Osteocyte (in vitro differentiated cells): ENCODE data around the gene ZNF512B. TPM values are rescaled to one million over a fixed set of nuclear protein-coding genes. Genes with fewer than 3 reads are reported as not detected.

Source experiments
- DNase-seq: peaks from one replicate; pipeline ENCODE4 v3.0.0; 2021; ENCODE audit warnings: mixed read lengths; ENCODE audit not compliant: unreplicated experiment; ENCODE audit errors: extremely low spot score
- H3K27ac Mint-ChIP-seq: one replicate; pipeline ENCODE4 v1.8.0; 2021; ENCODE audit warnings: mild to moderate bottlenecking, mixed read lengths; ENCODE audit not compliant: unreplicated experiment
- H3K27me3 Mint-ChIP-seq: one replicate; pipeline ENCODE4 v1.8.0; 2021; ENCODE audit warnings: mixed read lengths; ENCODE audit not compliant: unreplicated experiment
- H3K36me3 Mint-ChIP-seq: one replicate; pipeline ENCODE4 v1.8.0; 2021; ENCODE audit warnings: mixed read lengths; ENCODE audit not compliant: unreplicated experiment
- H3K4me1 Mint-ChIP-seq: one replicate; pipeline ENCODE4 v1.8.0; 2021; ENCODE audit warnings: mixed read lengths; ENCODE audit not compliant: unreplicated experiment
- H3K4me3 Mint-ChIP-seq: one replicate; pipeline ENCODE4 v1.8.0; 2021; ENCODE audit warnings: mild to moderate bottlenecking, moderate library complexity, mixed read lengths; ENCODE audit not compliant: unreplicated experiment
- H3K9me3 Mint-ChIP-seq: one replicate; pipeline ENCODE4 v1.8.0; 2021; ENCODE audit warnings: mixed read lengths; ENCODE audit not compliant: unreplicated experiment
- total RNA-seq: library from RNA; stranded (reverse); gene quantifications from 2 replicates; pipeline ENCODE4 v1.2.1, GENCODE V29; 2021
- TF ChIP-seq, protein P1 (sequence below): fragments of 200-600 bp; sonication (generic); IDR thresholded peaks from 2 replicates; pipeline ENCODE4 v1.5.0; 2021; ENCODE audit warnings: antibody characterized with exemption, mild to moderate bottlenecking, moderate library complexity

Gene ZNF512B
- total RNA-seq, 1 donor from 2014 or later, result 40.9 TPM

DNA sequence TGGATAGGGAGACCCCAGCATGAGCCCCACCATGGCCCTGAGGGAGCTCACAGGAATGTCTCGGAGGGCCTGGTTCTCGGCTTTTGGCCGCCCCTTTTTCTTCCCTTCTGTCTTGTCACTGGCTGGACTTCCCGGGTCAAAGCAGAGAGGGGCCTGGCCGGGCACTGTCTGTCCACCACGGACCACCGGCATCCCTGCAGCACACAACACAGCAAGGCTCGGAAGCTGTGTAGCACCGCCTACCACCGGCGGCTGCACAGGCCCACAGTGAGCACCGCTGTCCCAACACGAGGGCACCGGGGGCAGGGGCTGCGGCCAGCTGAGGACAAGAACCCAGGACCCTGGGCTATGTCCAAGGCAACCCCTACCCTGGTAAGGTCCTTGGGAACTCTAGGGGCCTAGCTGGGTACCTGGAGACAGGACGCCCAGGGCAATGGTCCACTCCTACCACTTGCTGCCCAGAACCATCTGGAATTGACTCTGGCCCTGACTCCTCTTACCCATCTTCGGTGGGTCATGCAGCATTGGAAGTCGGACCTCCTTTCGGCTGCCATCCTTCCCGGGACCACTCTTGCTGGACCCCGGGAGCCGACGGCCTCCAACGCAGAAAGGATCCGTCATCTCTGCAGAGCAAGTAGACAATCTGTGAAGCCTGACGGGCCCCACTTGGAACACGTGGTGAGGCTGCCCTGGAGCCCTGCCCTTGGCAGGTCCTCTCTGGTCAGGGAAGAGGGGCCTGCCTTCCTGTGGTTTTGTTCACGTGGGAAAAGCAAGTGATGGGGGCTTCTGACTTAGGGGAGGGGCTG lies 2.2 kb downstream of the ZNF512B start:
- Mint-ChIP-seq H3K9me3 (no peaks in the 10 kb centered on the region), H3K36me3 (peaks cover 2% of the 10 kb centered on the region), H3K27me3 (no peaks in the 10 kb centered on the region), H3K4me1 (peaks cover 8% of the 10 kb centered on the region), H3K27ac (no peak overlapping the region), H3K4me3 (peak overlapping the region; percentile 78)
- no peak for DNase-seq
- TF ChIP-seq, protein P1, sequence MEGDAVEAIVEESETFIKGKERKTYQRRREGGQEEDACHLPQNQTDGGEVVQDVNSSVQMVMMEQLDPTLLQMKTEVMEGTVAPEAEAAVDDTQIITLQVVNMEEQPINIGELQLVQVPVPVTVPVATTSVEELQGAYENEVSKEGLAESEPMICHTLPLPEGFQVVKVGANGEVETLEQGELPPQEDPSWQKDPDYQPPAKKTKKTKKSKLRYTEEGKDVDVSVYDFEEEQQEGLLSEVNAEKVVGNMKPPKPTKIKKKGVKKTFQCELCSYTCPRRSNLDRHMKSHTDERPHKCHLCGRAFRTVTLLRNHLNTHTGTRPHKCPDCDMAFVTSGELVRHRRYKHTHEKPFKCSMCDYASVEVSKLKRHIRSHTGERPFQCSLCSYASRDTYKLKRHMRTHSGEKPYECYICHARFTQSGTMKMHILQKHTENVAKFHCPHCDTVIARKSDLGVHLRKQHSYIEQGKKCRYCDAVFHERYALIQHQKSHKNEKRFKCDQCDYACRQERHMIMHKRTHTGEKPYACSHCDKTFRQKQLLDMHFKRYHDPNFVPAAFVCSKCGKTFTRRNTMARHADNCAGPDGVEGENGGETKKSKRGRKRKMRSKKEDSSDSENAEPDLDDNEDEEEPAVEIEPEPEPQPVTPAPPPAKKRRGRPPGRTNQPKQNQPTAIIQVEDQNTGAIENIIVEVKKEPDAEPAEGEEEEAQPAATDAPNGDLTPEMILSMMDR, result no peak

DNA sequence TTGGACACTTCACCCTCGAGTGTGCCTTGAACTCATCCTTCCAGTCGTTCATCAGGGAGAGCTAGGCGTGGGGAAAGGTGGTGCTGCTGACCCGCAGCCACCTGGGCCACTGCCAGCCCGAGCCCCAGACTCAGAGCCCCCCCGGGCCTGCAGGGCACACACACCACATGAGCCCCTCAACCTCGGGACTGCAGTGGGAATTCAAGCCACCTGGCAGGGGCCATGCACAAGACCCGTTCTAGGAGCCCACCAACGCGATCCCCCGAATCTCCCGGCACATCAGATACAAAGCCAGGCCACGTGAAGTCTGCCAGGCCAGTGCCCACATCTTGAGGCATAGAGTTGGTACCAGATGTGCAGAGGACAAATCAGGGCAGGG lies 2.8 kb downstream of the ZNF512B start:
- no peak for DNase-seq
- TF ChIP-seq, protein P1, result no peak
- H3K9me3 Mint-ChIP-seq, result no peaks in the 10 kb centered on the region
- H3K4me3 Mint-ChIP-seq, result no peak overlapping the region
- H3K27ac Mint-ChIP-seq, result no peak overlapping the region
- H3K4me1 Mint-ChIP-seq, result peaks cover 8% of the 10 kb centered on the region
- H3K27me3 Mint-ChIP-seq, result no peaks in the 10 kb centered on the region
- peaks cover 2% of the 10 kb centered on the region for H3K36me3 Mint-ChIP-seq

DNA sequence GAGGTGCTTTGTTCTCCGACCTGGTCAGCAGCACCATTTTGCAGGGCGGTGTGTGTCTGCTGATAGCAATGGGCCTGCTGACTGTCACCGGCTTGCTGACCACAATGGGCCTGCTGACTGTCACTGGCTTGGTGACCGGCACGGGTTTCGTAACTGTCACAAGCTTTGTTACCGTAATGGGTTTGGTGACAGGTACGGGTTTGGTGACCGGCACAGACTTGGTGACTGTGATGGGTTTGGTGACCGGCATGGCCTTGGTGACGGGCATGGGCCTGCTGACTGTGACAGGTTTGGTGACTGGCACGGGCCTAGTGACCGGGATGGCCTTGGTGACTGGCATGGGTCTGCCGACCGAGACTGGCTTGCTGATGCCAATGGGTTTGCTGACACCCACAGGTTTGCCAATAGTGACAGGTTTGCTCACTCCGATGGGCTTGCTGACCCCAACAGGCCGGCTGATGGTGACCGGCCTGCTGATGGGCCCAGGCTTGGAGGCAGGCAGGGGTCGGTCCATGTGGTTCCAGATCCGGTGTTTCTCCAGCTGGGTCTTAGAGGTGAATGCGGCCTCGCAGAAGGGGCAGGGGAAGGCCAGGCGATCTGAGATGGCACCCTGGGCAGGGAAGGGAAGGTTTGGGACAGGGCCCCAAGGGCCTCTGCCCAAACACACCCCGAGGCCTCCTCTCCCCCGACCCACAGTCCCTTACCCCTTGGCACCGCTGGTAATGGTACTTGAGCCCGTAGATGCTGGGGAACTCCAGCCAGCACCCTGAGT lies 3.4 kb downstream of the ZNF512B start:
- no peak for DNase-seq
- H3K36me3 Mint-ChIP-seq, result peaks cover 7% of the 10 kb centered on the region
- H3K27ac Mint-ChIP-seq, result no peak overlapping the region
- H3K4me1 Mint-ChIP-seq, result peaks cover 8% of the 10 kb centered on the region
- TF ChIP-seq, protein P1, result no peak
- H3K27me3 Mint-ChIP-seq, result no peaks in the 10 kb centered on the region
- no peak overlapping the region for H3K4me3 Mint-ChIP-seq
- no peaks in the 10 kb centered on the region for H3K9me3 Mint-ChIP-seq

DNA sequence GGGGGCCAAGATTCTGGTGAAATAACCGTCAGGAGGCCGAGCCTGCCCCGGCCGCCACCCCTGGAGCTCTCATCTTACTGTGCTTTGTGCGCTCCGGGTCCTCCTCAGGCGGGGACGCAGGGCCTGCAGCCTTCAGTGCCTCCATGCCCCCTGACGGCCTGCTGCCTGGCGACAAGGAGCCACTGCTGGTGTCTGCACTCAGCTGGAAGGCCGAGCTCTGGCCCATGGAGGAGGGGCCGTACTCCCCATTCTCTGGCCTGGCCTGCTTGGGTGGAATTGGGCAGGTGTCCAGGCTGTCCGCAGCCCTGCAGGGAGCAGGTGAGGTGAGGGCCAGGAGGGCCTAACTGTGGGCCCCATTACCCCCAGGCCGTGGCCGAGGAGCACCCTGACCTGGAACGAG lies 5.3 kb downstream of the ZNF512B start:
- Mint-ChIP-seq H3K27ac (no peak overlapping the region), H3K9me3 (no peaks in the 10 kb centered on the region), H3K4me3 (no peak overlapping the region), H3K36me3 (peaks cover 12% of the 10 kb centered on the region), H3K4me1 (peaks cover 8% of the 10 kb centered on the region), H3K27me3 (no peaks in the 10 kb centered on the region)
- TF ChIP-seq, protein P1, result no peak
- no peak for DNase-seq

DNA sequence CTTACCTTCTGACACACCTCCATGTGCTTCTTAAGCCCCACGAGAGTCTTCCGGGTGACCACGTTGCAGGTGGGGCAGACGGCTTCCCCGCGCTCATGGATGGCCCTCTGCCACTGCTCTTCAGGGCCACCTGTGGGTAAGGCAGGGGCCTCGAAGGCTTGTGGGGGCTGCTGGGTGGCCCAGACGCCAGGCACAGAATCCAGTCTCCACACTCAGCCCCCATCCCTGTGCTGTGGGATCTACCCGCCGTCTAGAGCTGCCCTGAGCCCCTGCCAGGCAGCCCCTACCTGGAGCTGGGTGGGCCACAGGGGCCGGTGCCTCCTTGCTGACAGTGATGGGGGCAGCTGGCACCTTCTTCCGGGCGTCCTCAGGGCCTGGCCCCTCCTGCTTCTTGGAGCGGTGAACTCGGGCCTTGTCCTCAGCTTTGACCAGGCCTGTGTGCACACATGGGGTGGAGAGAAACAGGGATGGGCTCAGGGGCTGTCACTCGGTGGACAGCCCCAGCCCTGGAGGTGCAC lies 5.9 kb downstream of the ZNF512B start:
- H3K4me1 Mint-ChIP-seq, result peaks cover 9% of the 10 kb centered on the region
- H3K9me3 Mint-ChIP-seq, result no peaks in the 10 kb centered on the region
- H3K27me3 Mint-ChIP-seq, result no peaks in the 10 kb centered on the region
- peaks cover 13% of the 10 kb centered on the region for H3K36me3 Mint-ChIP-seq
- TF ChIP-seq, protein P1, result no peak
- no peak overlapping the region for H3K27ac Mint-ChIP-seq
- DNase-seq, result no peak
- H3K4me3 Mint-ChIP-seq, result no peak overlapping the region
